SU-DHL-6 (cell line): ENCODE results near the gene PNMA8C.

ENCODE experiments used
- EZH2phosphoT487 ChIP-seq: fragments of 200-600 bp; sonication (generic), shearing (Covaris generic); conservative IDR thresholded peaks from 2 replicates; pipeline ENCODE4 v1.6.1; 2018; ENCODE audit warnings: mild to moderate bottlenecking, antibody characterized with exemption, low read length, moderate library complexity, mixed read lengths
- TF ChIP-seq, protein P1 (sequence below): fragments of 200-600 bp; sonication (generic); IDR thresholded peaks from one replicate; pipeline ENCODE4 v1.5.1; 2017; ENCODE audit warnings: antibody characterized with exemption, mild to moderate bottlenecking, low read length, moderate library complexity; ENCODE audit not compliant: insufficient read depth, poor library complexity, severe bottlenecking

DNA sequence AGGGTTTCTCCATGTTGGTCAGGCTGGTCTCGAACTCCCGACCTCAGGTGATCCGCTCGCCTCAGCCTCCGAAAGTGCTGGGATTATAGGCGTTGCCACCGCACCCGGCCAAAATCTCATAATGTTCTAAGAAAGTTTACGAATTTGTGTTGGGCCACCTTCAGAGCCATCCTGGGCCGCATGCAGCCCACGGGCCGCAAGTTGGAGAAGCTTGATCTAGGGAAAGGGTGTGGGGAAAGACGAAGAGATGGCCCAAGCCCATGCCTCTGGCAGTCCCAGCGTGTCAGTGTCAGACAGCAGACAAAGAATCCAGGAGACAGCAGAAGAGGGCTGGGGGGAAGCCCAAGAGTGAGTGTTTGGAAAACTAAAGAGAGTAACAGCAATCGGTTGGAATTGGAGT lies 17.3 kb upstream of the PNMA8C start:
- TF ChIP-seq, protein P1, sequence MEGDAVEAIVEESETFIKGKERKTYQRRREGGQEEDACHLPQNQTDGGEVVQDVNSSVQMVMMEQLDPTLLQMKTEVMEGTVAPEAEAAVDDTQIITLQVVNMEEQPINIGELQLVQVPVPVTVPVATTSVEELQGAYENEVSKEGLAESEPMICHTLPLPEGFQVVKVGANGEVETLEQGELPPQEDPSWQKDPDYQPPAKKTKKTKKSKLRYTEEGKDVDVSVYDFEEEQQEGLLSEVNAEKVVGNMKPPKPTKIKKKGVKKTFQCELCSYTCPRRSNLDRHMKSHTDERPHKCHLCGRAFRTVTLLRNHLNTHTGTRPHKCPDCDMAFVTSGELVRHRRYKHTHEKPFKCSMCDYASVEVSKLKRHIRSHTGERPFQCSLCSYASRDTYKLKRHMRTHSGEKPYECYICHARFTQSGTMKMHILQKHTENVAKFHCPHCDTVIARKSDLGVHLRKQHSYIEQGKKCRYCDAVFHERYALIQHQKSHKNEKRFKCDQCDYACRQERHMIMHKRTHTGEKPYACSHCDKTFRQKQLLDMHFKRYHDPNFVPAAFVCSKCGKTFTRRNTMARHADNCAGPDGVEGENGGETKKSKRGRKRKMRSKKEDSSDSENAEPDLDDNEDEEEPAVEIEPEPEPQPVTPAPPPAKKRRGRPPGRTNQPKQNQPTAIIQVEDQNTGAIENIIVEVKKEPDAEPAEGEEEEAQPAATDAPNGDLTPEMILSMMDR = no peak
- TF ChIP-seq EZH2phosphoT487 = no peak
